HG02840 (cell line): ENCODE results near the gene WFDC12.
"Not testable (repeated sequence)": the region's sequence is repeated elsewhere in the genome, so short reads cannot be mapped to it uniquely, and the experiment has no call there.

Experiments used
- ATAC-seq: cut with Tn5 transposase; IDR thresholded peaks from one replicate; pipeline ENCODE4 v1.9.1; 2021; ENCODE audit warnings: mild to moderate bottlenecking, moderate library complexity, moderate number of reproducible peaks; ENCODE audit not compliant: unreplicated experiment, low FRiP score

WFDC12 gene

GRCh38 chr20:45124365-45124764, at the start of gene WFDC12:
Gene WFDC12 (minus strand): TSS chr20:45124465. CDS start chr20:45124447, 18 bp downstream.
- ATAC-seq, result no peak

GRCh38 chr20:45173522-45173921, 49.3 kb upstream of the WFDC12 start:
- ATAC-seq, result no peak

GRCh38 chr20:45164906-45165305, 40.6 kb upstream of the WFDC12 start:
- ATAC-seq, result no peak

- ATAC-seq, result no peak
Observed at GRCh38 chr20:45163083-45163803, 39.0 kb upstream of the WFDC12 start.

- no peak for ATAC-seq
Observed at GRCh38 chr20:45157962-45158361, 33.7 kb upstream of the WFDC12 start.

GRCh38 chr20:45156713-45157112, 32.4 kb upstream of the WFDC12 start:
- no peak for ATAC-seq

GRCh38 chr20:45154794-45155193, 30.5 kb upstream of the WFDC12 start:
- ATAC-seq, result not testable (repeated sequence)

GRCh38 chr20:45154183-45154582, 29.9 kb upstream of the WFDC12 start:
- ATAC-seq, result no peak

- no peak for ATAC-seq
Observed at GRCh38 chr20:45153752-45154151, 29.5 kb upstream of the WFDC12 start.

- ATAC-seq, result no peak
Observed at GRCh38 chr20:45153147-45153546, 28.9 kb upstream of the WFDC12 start.

GRCh38 chr20:45152405-45152804, 28.1 kb upstream of the WFDC12 start:
- ATAC-seq, result no peak

GRCh38 chr20:45149062-45149461, 24.8 kb upstream of the WFDC12 start:
- no peak for ATAC-seq

- no peak for ATAC-seq
Observed at GRCh38 chr20:45140836-45141235, 16.6 kb upstream of the WFDC12 start.

- ATAC-seq, result not testable (repeated sequence)
Observed at GRCh38 chr20:45139733-45140375, 15.6 kb upstream of the WFDC12 start.

GRCh38 chr20:45138561-45139300, 14.5 kb upstream of the WFDC12 start:
- ATAC-seq, result no peak

- no peak for ATAC-seq
Observed at GRCh38 chr20:45136911-45137310, 12.6 kb upstream of the WFDC12 start.

GRCh38 chr20:45128099-45128498, 3.8 kb upstream of the WFDC12 start:
- no peak for ATAC-seq

- ATAC-seq, result no peak
Observed at GRCh38 chr20:45121388-45121787, 2.9 kb downstream of the WFDC12 start.

- ATAC-seq, result no peak
Observed at GRCh38 chr20:45119556-45120266, 4.6 kb downstream of the WFDC12 start.

GRCh38 chr20:45118028-45118427, 6.2 kb downstream of the WFDC12 start:
- no peak for ATAC-seq

- ATAC-seq, result no peak
Observed at GRCh38 chr20:45117581-45117980, 6.7 kb downstream of the WFDC12 start.
